ENCODE measurements around the gene ESR2.
"Not testable (repeated sequence)": the region's sequence is repeated elsewhere in the genome, so short reads cannot be mapped to it uniquely, and the experiment has no call there.

The ESR2 gene

DNA sequence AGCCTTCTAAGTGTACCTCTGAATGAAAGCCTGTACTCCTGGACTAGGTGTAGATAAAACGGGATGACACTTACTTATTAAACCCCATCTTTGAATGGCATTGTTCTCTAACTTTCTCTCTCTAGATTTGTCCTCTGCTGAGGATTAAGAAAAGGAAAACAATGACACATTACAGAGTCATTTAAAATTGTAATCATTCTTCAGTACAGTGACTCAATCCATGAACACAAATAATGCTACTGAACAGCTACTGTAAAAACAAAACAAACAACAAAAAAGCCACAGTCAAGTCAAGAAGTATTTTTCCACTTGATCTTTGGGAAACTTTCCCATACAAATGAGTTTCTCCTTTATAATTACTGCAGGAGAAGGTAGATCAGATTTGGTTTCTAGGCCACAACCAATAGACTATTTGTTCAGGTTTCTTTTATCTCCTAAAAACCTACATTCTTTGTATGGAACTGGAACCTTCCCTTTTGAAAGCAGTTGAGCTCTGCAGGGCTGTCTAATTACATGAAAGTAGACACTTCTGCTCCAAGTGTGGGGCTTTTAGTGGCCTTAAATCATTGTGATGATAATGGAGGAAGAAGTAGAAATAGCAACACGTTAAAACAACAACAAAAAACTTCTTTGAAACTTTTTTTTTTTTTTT is 219.1 kb downstream of the ESR2 start:
- DNase-seq: no peak

DNA sequence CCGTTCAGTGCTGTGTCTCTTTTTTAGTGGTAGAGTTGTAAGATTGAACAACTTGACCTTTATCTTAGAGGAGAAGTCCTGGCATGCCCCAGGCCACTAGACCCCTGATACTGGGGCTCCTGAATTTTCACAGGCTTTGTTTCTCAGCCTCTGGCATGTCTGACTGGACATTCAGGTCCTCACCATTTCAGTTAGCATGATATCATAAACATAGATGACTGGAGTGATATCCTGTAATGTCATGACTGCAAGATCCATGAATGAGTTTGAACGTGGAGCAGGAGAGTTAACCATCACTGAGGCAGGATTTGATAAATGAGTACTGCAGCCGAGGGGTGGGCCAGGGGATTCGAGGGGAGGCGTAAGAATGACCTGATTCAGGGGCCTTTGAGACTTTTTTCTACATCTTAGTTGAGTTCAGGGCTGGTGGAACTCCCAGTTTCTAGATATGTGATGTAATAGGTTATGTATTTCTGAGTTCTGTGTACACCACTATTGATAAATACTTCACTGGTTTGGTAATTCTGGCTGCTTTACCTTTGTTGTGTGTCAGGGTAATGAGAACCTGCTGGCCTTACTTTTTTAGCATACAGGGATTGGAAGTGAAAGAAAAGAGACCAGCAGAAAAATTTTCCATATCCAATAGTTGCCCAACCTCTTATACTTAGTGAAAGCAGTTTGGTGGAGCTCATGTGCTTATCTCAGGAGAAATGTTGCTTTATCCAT is 224.4 kb downstream of the ESR2 start:
- DNase-seq: no peak

DNA sequence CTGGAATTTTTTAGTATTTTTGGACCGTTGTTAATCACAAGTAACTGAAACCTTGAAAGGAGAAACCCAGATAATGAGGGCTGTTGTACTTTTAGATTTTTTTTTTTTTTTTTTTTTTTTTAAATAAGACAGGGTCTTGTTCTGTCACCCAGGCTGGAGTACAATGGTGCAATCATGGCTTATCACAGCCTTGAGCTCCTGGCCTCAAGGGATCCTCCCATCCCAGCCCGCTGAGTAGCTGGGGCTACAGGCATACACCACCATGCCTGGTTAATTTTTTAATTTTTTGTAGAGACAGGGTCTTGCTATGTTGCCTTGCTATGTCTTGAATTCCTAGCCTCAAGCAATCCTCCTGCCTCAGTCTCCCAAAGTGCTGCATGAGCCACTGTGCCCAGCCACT is 229.7 kb downstream of the ESR2 start:
- DNase-seq: no peak

DNA sequence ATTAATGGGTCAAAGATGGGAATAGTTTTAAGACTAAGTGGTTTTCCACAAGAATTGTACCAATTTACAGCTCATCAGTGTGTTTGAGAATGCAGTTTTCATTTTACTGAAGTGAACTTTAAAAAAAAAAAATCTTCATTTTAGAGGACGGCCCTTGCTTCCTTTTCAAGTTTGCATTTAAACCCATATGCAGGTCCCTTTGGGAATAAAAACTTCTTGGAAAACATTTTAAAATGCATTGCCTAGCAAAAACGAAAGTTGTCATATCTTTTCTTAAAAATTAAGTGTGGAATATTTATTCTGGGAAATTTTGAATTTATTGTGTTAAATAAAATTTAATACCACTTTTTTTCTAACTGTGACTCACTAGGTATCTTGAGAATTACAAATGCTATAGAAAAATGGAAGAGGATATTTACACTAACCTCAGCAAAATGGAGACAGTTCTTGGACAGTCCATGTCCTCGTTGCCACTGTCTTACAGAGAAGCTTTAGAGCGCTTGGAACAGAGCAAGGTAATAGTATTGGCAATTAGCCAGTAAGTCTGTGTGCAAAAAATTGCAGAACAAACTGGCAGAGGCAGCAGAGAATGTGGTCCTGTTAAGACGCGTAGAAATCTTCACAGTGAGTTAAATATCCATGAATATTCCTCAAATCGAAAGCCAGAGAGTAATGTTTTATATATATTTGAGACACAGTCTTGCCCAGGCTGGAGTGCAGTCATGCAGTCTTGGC is 231.6 kb downstream of the ESR2 start:
- DNase-seq: no peak

DNA sequence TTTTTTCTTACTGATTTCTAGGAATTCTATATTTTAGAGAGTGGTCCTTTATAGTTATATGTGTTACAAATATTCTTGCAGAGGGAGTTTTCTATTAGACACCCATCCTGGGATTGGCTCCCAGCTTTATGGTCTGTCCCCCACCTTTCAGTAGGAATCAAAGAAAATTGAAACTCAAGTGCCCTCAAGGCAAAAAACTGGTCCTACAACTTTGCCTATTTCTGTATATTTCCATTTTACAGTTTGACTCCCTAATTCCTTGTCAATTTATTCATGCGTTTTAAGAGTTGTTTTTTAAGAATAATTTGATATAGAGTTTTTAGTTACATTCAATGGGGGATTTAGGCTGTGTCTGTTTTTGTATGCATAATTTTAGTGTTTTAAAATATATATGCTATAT is 232.5 kb downstream of the ESR2 start:
- DNase-seq: no peak

DNA sequence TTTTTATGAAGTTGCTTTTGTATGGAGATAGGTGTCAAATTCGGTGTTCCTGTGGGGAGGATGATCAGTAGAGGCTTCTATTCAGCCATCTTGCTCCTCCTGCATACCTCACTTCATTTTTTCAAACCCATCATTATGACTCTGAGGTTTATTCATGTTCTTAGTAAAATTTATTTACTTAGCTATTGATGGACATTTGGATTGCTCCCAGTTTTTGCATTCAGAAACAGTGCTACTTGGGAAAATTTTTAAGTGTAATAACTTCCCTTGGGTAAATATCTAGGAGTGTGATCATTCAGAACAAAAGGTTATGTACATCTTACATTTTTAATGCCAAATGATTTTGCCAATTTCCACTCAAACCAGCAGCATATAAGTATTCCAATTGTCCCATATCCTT is 233.1 kb downstream of the ESR2 start:
- no peak for DNase-seq

DNA sequence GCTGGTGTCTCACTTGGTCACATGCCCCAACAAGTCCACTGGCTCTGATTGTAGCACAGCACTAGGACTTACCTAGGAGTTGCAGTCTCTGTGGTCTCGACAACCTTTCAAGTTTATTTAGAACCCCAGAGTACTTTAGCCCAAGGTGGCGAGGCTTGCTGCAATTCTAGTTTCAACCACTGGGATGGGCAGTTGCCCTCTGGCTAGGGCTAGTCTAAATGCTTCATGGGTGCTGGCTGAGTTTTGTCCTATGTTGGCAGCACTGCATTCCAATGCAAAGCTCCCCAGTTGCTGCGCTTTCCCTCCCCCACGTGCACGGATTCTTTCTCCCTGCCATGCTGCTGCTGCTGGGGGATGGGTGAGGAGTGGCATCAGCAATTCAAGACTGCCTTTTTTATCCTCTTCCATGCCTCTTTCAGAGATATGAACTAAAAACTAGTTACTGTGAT is 233.5 kb downstream of the ESR2 start:
- DNase-seq: no peak

DNA sequence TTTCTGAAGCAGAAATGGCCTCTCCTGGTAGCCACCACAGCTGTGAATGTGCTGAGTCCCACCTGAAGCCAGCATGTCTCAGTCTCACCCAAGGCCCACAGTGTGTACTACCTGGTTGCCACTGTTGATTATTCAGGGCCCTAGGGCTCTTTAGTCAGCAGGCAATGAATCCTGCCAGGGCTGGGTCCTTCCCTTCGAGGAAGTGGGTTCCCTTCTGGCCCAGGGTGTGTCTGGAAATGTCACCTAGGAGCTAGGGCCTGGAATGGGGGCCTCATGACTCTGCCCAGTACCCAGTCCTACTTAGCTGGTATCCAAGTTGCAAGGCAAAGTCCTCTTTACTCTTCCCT is 234.0 kb downstream of the ESR2 start:
- DNase-seq: no peak

DNA sequence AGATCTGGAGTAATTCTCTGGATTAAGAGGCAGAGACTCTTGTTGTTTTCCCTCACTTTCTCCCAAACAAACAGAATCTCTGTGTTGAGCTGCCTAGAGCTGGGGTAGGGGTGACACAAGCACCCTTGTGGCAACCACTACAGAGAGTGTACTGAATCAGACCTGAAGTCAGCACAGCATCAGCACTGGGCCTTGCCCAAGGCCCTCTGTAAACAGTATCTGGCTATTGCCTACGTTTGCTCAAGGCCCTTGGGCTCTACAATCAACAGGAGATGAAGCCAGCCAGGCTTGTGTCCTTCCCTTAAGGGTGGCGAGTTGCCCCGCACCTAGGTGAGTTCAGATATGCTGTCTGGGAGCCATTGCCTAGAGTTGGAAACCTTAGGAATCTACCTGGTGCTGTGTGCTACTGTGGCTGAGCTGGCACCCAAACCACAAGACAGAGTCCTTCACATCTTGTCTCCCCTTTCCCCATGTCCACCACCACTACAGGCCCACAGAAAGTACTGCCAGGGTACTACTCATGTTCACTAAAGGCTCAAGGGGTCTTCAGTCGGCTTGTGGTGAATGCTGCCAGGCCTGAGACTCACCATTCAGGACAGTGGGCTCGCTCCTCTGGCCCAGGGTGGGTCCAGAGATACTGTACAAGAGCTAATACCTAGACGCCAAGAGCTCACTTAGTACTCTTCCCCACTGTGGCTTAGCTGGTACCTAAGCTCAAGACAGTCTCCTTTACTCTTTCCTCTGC is 234.5 kb downstream of the ESR2 start:
- DNase-seq: no peak

DNA sequence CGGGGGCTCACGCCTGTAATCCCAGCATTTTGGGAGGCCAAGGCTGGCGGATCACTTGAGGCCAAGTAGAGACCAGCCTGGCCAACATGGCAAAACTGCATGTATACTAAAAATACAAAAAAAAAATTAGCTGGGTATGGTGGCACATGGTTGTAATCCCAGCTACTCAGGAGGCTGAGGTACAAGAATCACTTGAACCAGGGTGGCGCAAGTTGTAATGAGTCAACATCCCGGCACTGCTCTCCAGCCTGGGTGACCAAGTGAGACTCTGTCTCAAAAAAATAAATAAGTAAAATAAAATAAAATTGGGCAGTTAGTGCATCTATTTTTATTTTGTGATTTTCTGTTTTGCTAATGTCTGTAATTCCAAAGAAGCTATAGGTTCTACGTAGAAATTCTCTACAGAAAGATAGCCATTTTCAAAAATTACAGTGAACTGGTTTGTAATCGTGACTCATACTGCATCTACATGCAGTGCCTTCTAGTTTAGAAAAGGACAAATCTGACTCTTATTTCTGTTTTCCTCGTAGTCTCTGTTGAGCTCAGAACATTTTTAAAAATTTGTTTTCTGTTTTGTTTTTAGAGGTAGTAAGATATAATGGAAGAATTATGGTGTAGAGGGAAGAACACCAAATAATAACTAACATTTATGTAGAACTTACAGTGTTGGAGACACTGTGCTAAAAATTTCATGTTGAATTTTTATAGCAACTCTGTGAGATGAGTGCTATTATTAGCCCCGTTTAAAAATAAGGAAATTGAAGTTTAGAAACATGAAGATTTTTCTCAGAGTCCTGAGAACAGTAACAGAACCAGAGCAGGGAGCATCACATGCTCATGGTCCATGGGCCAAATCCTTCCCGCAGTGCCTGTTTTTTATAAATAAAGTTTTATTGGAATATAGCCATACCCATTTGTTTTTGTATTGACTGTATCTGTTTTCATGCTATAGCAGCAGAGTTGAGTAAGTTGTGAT is 240.2 kb downstream of the ESR2 start:
- no peak for DNase-seq

DNA sequence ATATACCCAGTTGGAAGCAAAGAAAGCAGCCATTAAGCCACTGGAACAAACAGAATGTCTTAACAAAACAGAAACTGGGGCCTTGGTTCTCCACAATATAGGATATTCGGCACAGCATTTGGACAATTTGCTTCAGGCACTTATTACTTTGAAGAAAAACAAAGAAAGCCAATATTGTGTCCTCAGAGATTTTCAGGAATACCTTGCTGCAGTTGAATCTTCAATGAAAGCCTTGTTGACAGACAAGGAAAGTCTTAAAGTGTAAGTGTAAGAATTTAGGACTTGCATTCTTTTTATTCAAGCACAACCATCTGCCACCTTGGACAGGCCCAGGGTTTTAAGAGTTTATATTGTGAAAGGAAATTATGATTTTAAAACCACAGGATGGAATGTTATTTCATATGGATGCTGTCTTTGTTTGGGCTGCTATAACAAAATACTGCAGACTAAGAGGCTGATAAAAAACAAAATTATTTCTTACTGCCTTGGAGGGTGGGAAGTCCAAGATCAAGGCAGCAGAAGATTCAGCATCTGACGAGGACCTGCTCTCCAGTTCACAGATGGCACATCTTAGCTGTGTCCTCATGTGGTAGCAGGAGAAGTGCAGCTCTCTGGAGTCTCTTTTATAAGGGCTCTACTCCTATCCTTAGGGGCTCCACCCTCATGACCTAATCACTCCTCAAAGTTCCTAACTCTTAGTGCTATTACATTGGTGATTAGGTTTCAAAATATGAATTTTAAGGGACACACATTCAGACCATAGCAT is 244.4 kb downstream of the ESR2 start:
- no peak for DNase-seq

DNA sequence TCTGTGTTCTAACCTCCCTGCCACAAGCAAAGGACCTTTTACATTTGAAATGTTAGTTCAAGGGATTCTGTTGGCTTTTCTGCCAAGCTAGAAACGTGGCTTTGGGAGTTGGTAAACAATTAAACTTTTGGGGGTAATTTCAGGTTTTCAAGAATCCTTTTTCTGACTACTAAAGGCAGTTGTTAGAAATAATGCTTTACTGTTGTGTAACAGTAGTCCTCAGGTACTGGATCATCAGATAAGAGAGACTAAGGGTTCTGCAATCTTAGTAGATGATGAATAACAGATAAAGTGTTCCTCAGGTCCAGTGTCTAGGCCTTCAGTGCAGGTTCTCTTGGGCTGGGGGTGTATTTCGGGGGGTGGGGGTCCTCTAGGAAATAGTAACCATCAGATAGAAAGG is 249.1 kb downstream of the ESR2 start:
- DNase-seq: no peak

DNA sequence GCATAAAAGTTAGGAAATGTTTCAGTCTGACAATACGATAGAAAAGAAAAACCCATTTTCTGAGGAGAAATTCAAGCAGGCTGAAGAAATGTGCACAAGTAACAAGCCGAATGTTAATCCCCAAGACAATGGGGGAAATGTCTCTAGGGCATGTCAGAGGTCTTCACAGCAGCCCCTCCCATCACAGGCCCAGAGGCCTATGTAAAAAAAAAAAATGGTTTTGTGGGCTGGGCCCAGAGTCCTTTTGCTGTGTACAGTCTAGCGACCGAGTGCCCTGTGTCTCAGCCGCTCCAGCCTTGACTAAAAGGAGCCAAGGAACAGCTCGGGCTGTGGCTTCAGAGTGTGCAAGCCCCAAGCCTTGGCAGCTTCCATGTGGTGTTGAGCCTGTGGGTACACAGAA is 250.9 kb downstream of the ESR2 start:
- not testable (repeated sequence) for DNase-seq

DNA sequence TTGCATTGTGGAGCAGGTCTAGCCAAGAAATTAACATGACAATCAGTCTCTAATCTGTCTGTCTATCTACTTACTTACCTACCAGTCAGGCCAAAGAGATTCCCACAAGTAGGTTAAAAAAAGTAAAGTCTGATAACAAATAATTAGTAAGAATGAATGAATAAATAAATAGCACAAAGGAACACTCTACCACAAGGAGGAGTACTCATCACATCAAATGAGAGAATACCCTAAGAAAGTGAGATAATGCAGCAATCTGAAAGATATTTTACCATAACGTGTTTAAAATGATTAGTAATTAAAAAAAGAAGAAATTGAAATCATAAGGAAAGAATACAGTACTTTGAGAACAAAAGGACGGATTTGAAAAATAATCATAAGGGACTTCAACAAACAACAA is 254.1 kb downstream of the ESR2 start:
- no peak for DNase-seq

DNA sequence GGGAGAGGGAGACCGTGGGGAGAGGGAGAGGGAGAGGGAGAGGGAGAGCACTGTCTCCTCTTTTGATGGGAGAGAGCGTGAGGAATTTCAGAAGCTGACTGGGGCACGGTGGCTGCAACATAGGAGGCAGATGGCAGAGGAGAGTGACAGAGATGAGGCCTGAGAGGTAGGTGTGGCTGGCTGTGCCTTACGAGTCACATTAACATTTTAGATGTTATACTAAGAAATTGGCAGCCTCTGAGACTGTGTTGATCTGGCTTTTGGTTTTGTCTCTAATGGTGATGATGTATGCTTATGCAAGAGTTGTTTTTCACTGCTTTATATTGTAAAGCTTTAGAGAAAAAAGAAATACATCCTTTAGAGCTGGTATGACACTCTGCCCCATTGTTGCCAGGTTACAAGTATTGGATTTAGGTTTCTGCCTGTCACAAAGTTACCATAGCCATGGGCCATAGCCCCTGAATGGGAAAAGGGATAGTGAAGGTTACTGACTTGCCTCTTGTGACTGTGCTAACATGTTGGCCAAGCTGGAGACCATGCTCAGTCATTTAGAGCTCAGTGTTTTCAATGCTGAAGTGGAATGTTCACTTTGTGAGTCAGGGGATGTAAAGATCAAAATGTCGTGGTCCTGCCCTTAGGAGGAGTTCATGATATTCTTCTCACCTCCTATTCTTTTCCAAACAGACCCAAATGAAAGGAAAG is 255.2 kb downstream of the ESR2 start:
- DNase-seq: no peak

DNA sequence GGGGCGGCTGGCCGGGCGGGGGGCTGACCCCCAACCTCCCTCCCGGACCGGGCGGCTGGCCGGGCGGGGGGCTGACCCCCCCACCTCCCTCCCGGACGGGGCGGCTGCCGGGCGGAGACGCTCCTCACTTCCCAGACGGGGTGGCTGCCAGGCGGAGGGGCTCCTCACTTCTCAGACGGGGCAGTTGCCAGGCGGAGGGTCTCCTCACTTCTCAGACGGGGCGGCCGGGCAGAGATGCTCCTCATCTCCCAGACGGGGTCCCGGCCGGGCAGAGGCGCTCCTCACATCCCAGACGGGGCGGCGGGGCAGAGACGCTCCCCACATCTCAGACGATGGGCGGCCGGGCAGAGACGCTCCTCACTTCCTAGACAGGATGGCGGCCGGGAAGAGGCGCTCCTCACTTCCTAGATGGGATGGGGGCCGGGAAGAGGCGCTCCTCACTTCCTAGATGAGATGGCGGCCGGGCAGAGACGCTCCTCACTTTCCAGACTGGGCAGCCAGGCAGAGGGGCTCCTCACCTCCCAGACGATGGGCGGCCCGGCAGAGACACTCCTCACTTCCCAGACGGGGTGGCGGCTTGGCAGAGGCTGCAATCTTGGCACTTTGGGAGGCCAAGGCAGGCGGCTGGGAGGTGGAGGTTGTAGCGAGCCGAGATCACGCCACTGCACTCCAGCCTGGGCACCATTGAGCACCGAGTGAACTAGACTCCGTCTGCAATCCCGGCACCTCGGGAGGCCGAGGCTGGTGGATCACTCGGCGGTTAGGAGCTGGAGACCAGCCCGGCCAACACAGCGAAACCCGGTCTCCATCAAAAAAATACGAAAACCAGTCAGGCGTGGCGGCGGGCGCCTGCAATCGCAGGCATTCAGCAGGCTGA is 256.1 kb downstream of the ESR2 start:
- DNase-seq: not testable (repeated sequence)

DNA sequence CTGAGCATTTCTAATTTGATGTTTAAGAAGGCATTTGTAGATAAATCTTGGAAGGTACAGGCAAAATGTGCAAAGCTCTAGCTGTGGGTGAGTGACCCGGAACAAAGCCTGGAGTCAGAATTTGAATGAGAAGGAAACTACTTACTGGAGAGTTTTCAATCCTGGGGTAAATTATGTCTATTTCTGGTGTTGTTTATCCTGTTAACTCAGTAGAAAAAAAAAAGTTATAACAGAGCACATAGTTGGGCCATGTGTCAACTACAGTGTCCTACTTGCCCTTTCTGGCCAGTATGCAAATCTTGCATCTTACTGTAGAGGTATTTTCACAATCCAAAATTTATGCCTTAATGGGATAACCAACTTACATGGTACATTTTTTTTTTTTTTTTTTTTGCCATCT is 259.0 kb downstream of the ESR2 start:
- no peak for DNase-seq

Data from activated CD4-positive, alpha-beta T cell treated with anti-CD3 and anti-CD28 coated beads for 4 hours (primary cell).